ENCODE data around the gene ACYP1. TPM values are rescaled to one million over a fixed set of nuclear protein-coding genes. Genes with fewer than 3 reads are reported as not detected.

ACYP1 gene
- polyA plus RNA-seq, 3 donors = 2.8 to 11.8 (median 4.3) TPM

DNA sequence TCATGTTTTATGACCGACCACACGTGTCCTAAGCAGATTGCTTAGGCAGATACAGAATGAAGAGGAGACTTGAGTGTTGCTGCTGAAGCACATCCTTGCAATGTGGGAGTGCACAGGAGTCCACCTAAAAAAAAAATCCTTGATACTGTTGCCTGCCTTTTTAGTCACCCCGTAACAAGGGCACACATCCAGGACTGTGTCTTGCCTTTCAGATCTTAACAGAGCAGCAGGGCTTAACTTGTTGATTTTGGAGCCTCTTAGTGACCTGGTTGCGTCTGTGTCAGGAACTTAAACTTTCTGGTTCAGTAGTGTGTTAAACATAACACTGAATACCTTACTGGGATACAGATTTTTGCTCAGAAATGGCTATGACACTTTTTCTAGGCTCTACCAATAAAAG lies 54.6 kb downstream of the ACYP1 start:
- peaks cover 63 to 96% of the 10 kb centered on the region in 2 donors for H3K36me3 ChIP-seq (replicated peaks in 1 of 2; ENCODE audit: control insufficient read depth in 1 of 2, insufficient read depth in 2 of 2, low read length in 2 of 2)
- H3K36me3 Mint-ChIP-seq = peaks cover 80 to 82% of the 10 kb centered on the region in 2 donors
- H3K4me3 Mint-ChIP-seq = no peak overlapping the region

GRCh38 chr14:75005357-75005756 lies 58.5 kb downstream of the ACYP1 start:
- intact Hi-C loops (cut with micrococcal nuclease) = loop anchor here in 1 of 2 donors (10.0 kb wide), 1 partner anchor 59 kb away; the partner anchor contains the start of genes ACYP1 and ZC2HC1C
- WGBS (ENCODE audit: insufficient coverage) = no CpG with 5 or more reads among the region's 3 CpGs
- no peak overlapping the region for H3K4me3 Mint-ChIP-seq
- H3K27me3 ChIP-seq (ENCODE audit: control insufficient read depth in 2 of 2, insufficient read depth in 2 of 2, low read length in 2 of 2) = no peaks in the 10 kb centered on the region
- H3K27me3 Mint-ChIP-seq (ENCODE audit: low read depth in 3 of 3) = no peaks in the 10 kb centered on the region
- H3K9me3 Mint-ChIP-seq = peaks cover 0 to 5% (median 0%) of the 10 kb centered on the region in 7 donors
- H3K79me2 ChIP-seq (ENCODE audit: insufficient read depth, low read length) = peaks cover 22% of the 10 kb centered on the region
- peaks cover 18 to 21% of the 10 kb centered on the region in 2 donors for H3K4me1 ChIP-seq (ENCODE audit: control insufficient read depth in 1 of 2, insufficient read depth in 2 of 2, low read length in 2 of 2)
- no peak overlapping the region for H3K4me2 ChIP-seq (replicated peaks; ENCODE audit: extremely low read depth, low read length, poor library complexity, severe bottlenecking)
- peaks cover 0 to 5% of the 10 kb centered on the region in 2 donors for H3K9me3 ChIP-seq (replicated peaks in 1 of 2; ENCODE audit: control insufficient read depth in 1 of 2, insufficient read depth in 1 of 2, low read length in 2 of 2)
- H4K20me1 ChIP-seq (ENCODE audit: insufficient read depth, low read length) = no peaks in the 10 kb centered on the region
- TF ChIP-seq, protein P1, sequence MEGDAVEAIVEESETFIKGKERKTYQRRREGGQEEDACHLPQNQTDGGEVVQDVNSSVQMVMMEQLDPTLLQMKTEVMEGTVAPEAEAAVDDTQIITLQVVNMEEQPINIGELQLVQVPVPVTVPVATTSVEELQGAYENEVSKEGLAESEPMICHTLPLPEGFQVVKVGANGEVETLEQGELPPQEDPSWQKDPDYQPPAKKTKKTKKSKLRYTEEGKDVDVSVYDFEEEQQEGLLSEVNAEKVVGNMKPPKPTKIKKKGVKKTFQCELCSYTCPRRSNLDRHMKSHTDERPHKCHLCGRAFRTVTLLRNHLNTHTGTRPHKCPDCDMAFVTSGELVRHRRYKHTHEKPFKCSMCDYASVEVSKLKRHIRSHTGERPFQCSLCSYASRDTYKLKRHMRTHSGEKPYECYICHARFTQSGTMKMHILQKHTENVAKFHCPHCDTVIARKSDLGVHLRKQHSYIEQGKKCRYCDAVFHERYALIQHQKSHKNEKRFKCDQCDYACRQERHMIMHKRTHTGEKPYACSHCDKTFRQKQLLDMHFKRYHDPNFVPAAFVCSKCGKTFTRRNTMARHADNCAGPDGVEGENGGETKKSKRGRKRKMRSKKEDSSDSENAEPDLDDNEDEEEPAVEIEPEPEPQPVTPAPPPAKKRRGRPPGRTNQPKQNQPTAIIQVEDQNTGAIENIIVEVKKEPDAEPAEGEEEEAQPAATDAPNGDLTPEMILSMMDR (IDR thresholded peaks at IDR 0.05) = no peak
- no peak overlapping the region for H3K27ac Mint-ChIP-seq
- no peak overlapping the region for H3K9ac ChIP-seq (ENCODE audit: insufficient read depth, low read length, poor library complexity, severe bottlenecking)
- no peak overlapping the region for H3K4me3 ChIP-seq (replicated peaks in 1 of 3; ENCODE audit: low read depth in 2 of 3, low read length in 3 of 3)
- no peak overlapping the region for H2AFZ ChIP-seq (ENCODE audit: insufficient read depth, low read depth, low read length, poor library complexity, severe bottlenecking)
- DNase-seq = no peak
- H3K36me3 Mint-ChIP-seq = peaks cover 52 to 62% of the 10 kb centered on the region in 2 donors
- H3K36me3 ChIP-seq (replicated peaks in 1 of 2; ENCODE audit: control insufficient read depth in 1 of 2, insufficient read depth in 2 of 2, low read length in 2 of 2) = peaks cover 46 to 58% of the 10 kb centered on the region in 2 donors
- H3K4me1 Mint-ChIP-seq = peaks cover 30% of the 10 kb centered on the region
- no peak overlapping the region for H3K27ac ChIP-seq (ENCODE audit: low read depth in 1 of 2, low read length in 2 of 2)

More for the DNA sequence above, 54.6 kb downstream of the ACYP1 start:
- intact Hi-C loops (cut with micrococcal nuclease) = loop anchor here in 1 of 2 donors (10.0 kb wide), 1 partner anchor 56 kb away; the partner anchor contains the start of genes ACYP1 and ZC2HC1C
- H3K27me3 Mint-ChIP-seq (ENCODE audit: low read depth in 3 of 3) = no peaks in the 10 kb centered on the region
- peaks cover 10% of the 10 kb centered on the region for H3K4me1 Mint-ChIP-seq
- H3K9me3 ChIP-seq (replicated peaks in 1 of 2; ENCODE audit: control insufficient read depth in 1 of 2, insufficient read depth in 1 of 2, low read length in 2 of 2) = no peaks in the 10 kb centered on the region
- no peaks in the 10 kb centered on the region for H3K27me3 ChIP-seq (ENCODE audit: control insufficient read depth in 2 of 2, insufficient read depth in 2 of 2, low read length in 2 of 2)
- no peak overlapping the region for H3K4me3 ChIP-seq (replicated peaks in 1 of 3; ENCODE audit: low read depth in 2 of 3, low read length in 3 of 3)
- no peak overlapping the region for H3K27ac Mint-ChIP-seq
- H3K9me3 Mint-ChIP-seq = no peaks in the 10 kb centered on the region
- DNase-seq = no peak
- no peak overlapping the region for H3K4me2 ChIP-seq (replicated peaks; ENCODE audit: extremely low read depth, low read length, poor library complexity, severe bottlenecking)
- no peak overlapping the region for H2AFZ ChIP-seq (ENCODE audit: insufficient read depth, low read depth, low read length, poor library complexity, severe bottlenecking)
- 93% methylated on average over 3 of the region's 4 CpGs for WGBS (ENCODE audit: insufficient coverage)
- H4K20me1 ChIP-seq (ENCODE audit: insufficient read depth, low read length) = no peaks in the 10 kb centered on the region
- no peak overlapping the region for H3K27ac ChIP-seq (ENCODE audit: low read depth in 1 of 2, low read length in 2 of 2)
- H3K4me1 ChIP-seq (ENCODE audit: control insufficient read depth in 1 of 2, insufficient read depth in 2 of 2, low read length in 2 of 2) = peaks cover 1 to 2% of the 10 kb centered on the region in 2 donors
- TF ChIP-seq, protein P1 (IDR thresholded peaks at IDR 0.05) = no peak
- peaks cover 2% of the 10 kb centered on the region for H3K79me2 ChIP-seq (ENCODE audit: insufficient read depth, low read length)
- H3K9ac ChIP-seq (ENCODE audit: insufficient read depth, low read length, poor library complexity, severe bottlenecking) = no peak overlapping the region
